Smooth muscle cell (in vitro differentiated cells): Measurements from ENCODE around the gene BTD. TPM values are rescaled to one million over a fixed set of nuclear protein-coding genes. Genes with fewer than 3 reads are reported as not detected.

Experiments
- DNase-seq: peaks from one replicate; lab custom pipeline; 2025; ENCODE audit not compliant: unreplicated experiment; lab: John Stamatoyannopoulos, UW
- H2AFZ ChIP-seq: fragments of 200-600 bp; sonication (generic); 2 replicates; pipeline ENCODE4 v1.6.0; 2016; ENCODE audit warnings: antibody characterized with exemption, low read depth, mild to moderate bottlenecking
- H3F3A ChIP-seq: fragments of 200-600 bp; sonication (generic); 2 replicates; pipeline ENCODE4 v1.6.0; 2017; ENCODE audit warnings: antibody characterized with exemption, low read depth
- H3K27ac ChIP-seq: fragments of 200-600 bp; sonication (generic); 2 replicates; pipeline ENCODE4 v1.5.1; 2016; ENCODE audit warnings: low read depth, mild to moderate bottlenecking
- H3K27me3 ChIP-seq: fragments of 200-600 bp; sonication (generic); 2 replicates; pipeline ENCODE4 v1.6.1; 2016; ENCODE audit warnings: low read depth, mild to moderate bottlenecking
- H3K36me3 ChIP-seq: fragments of 200-600 bp; sonication (generic); 2 replicates; pipeline ENCODE4 v1.5.1; 2016; ENCODE audit warnings: low read depth
- H3K4me1 ChIP-seq: fragments of 200-600 bp; sonication (generic); 2 replicates; pipeline ENCODE4 v1.5.1; 2016; ENCODE audit warnings: low read depth
- H3K4me2 ChIP-seq: fragments of 200-600 bp; sonication (generic); 2 replicates; pipeline ENCODE4 v1.6.0; 2016; ENCODE audit warnings: mild to moderate bottlenecking
- H3K4me3 ChIP-seq: fragments of 200-600 bp; sonication (generic); 2 replicates; pipeline ENCODE4 v1.5.1; 2016; ENCODE audit warnings: mild to moderate bottlenecking
- H3K79me2 ChIP-seq: fragments of 200-600 bp; sonication (generic); 2 replicates; pipeline ENCODE4 v1.6.0; 2016; ENCODE audit warnings: low read depth, mild to moderate bottlenecking
- H3K9ac ChIP-seq: fragments of 200-600 bp; sonication (generic); 2 replicates; pipeline ENCODE4 v1.6.0; 2016; ENCODE audit warnings: low read depth
- H3K9me3 ChIP-seq: fragments of 200-600 bp; sonication (generic); replicated peaks from 2 replicates; pipeline ENCODE4 v1.5.1; 2016; ENCODE audit warnings: low read depth
- H4K20me1 ChIP-seq: fragments of 200-600 bp; sonication (generic); 2 replicates; pipeline ENCODE4 v1.6.0; 2016; ENCODE audit warnings: low read depth
- CTCF ChIP-seq: fragments of 200-600 bp; sonication (generic); IDR thresholded peaks from 2 replicates; pipeline ENCODE4 v1.5.1; 2017; ENCODE audit warnings: borderline replicate concordance, mild to moderate bottlenecking, antibody characterized with exemption; ENCODE audit not compliant: insufficient read depth, poor library complexity, severe bottlenecking
- WGBS: methylation state at CpG from one replicate; pipeline ENCODE4 v1.1.7; 2016; ENCODE audit warnings: low lambda C conversion rate; 5-methylcytosine and 5-hydroxymethylcytosine counted together
- polyA plus RNA-seq: library from polyadenylated mRNA; unstranded; fragments of >200 nt; fragmentation: Nextera tagmentation; extraction: Ambion mirVana; gene quantifications from 2 replicates; pipeline ENCODE4 v1.2.1, GENCODE V29; 2016
- total RNA-seq: library from RNA; depleted of rRNA; stranded (reverse); fragments of >200 nt; gene quantifications from 2 replicates; pipeline ENCODE4 v1.2.3, GENCODE V29; 2014

The BTD gene
- total and polyA plus RNA-seq, 2 experiments from 2014 or later = 20.9 to 23.6 TPM

DNA sequence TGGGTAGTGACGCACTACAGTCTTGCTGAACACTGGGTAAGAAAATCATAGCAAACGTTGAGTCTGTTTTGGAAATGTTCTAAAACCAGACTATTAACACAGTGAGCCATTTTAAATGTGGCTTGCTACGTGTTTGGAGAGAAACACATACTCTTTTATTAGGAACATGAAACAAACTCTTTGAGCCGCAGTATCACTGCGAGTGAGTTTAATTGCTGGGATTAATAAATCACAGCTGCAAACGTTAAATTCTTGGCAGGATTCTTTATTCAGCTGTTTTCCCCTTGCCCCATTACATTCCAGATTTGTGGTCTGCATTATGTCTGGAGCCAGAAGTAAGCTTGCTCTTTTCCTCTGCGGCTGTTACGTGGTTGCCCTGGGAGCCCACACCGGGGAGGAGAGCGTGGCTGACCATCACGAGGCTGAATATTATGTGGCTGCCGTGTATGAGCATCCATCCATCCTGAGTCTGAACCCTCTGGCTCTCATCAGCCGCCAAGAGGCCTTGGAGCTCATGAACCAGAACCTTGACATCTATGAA is 33.6 kb downstream of the BTD start:
- Histone ChIP-seq H3K36me3 (no peaks in the 10 kb centered on the region), H3K4me1 (peaks cover 35% of the 10 kb centered on the region), H4K20me1 (no peaks in the 10 kb centered on the region), H3K4me2 (peak overlapping the region; percentile 75), H3K9ac (peak overlapping the region; percentile 73), H2AFZ (no peak overlapping the region), H3K9me3 (no peaks in the 10 kb centered on the region), H3K27ac (peak overlapping the region; percentile 97), H3F3A (peaks cover 25% of the 10 kb centered on the region), H3K79me2 (no peaks in the 10 kb centered on the region), H3K27me3 (no peaks in the 10 kb centered on the region), H3K4me3 (no peak overlapping the region)
- TF ChIP-seq CTCF = no peak
- no peak for DNase-seq
- WGBS = 31% methylated on average over 13 of the region's 13 CpGs

GRCh38 chr3:15636028-15636709 is 34.6 kb downstream of the BTD start:
- Histone ChIP-seq H3K27ac (peak overlapping the region; percentile 97), H3K4me1 (peaks cover 26% of the 10 kb centered on the region), H3K36me3 (no peaks in the 10 kb centered on the region), H3K9me3 (no peaks in the 10 kb centered on the region), H3K4me2 (peak overlapping the region; percentile 75), H4K20me1 (no peaks in the 10 kb centered on the region), H3K9ac (peak overlapping the region; percentile 89), H2AFZ (no peak overlapping the region), H3F3A (peaks cover 24% of the 10 kb centered on the region), H3K27me3 (no peaks in the 10 kb centered on the region), H3K4me3 (no peak overlapping the region), H3K79me2 (no peaks in the 10 kb centered on the region)
- 40% methylated on average over 14 of the region's 14 CpGs for WGBS
- DNase-seq = no peak
- no peak for TF ChIP-seq CTCF

- 65% methylated on average over 7 of the region's 7 CpGs for WGBS
- H3F3A ChIP-seq = peaks cover 16% of the 10 kb centered on the region
- H3K4me3 ChIP-seq = no peak overlapping the region
- peak overlapping the region; percentile 97 for H3K27ac ChIP-seq
- no peak overlapping the region for H2AFZ ChIP-seq
- H3K4me2 ChIP-seq = peak overlapping the region; percentile 62
- H3K36me3 ChIP-seq = no peaks in the 10 kb centered on the region
- H3K9ac ChIP-seq = peak overlapping the region; percentile 75
- H3K27me3 ChIP-seq = no peaks in the 10 kb centered on the region
- no peaks in the 10 kb centered on the region for H3K9me3 ChIP-seq
- no peaks in the 10 kb centered on the region for H3K79me2 ChIP-seq
- peaks cover 24% of the 10 kb centered on the region for H3K4me1 ChIP-seq
- no peaks in the 10 kb centered on the region for H4K20me1 ChIP-seq
- no peak for TF ChIP-seq CTCF
- no peak for DNase-seq
Observed at GRCh38 chr3:15637131-15637951, 35.8 kb downstream of the BTD start.
